Fibroblast of lung (primary cell): ENCODE measurements around the gene IMP4. TPM values are rescaled to one million over a fixed set of nuclear protein-coding genes. Genes with fewer than 3 reads are reported as not detected.

ENCODE experiments used
- DNase-seq, 2 donors: peaks; one replicate each; pipeline versions ENCODE4 v3.0.0 to v3.0.0-alpha.2; 2010; ENCODE audit warnings: low read depth in 2 of 2
- H2AFZ ChIP-seq: 2 replicates; pipeline ENCODE4 v1.5.1; 2012; ENCODE audit warnings: low read length, control low read depth, inconsistent platforms
- H3K27ac ChIP-seq: 2 replicates; pipeline ENCODE4 v1.5.1; 2011; ENCODE audit warnings: low read length, control low read depth; ENCODE audit not compliant: insufficient read depth
- H3K27me3 ChIP-seq: 2 replicates; pipeline ENCODE4 v1.5.1; 2011; ENCODE audit warnings: mild to moderate bottlenecking, low read length; ENCODE audit not compliant: control insufficient read depth, insufficient read depth
- H3K36me3 ChIP-seq: 2 replicates; pipeline ENCODE4 v1.5.1; 2011; ENCODE audit warnings: low read length; ENCODE audit not compliant: control insufficient read depth, insufficient read depth
- H3K4me1 ChIP-seq: 2 replicates; pipeline ENCODE4 v1.5.1; 2011; ENCODE audit warnings: low read length; ENCODE audit not compliant: control insufficient read depth, insufficient read depth; ENCODE audit errors: extremely low read depth
- H3K4me2 ChIP-seq: 2 replicates; pipeline ENCODE4 v1.5.1; 2011; ENCODE audit warnings: low read length, control low read depth; ENCODE audit not compliant: insufficient read depth; ENCODE audit errors: extremely low read depth
- H3K4me3 ChIP-seq, 4 experiments: fragments of 200-600 bp in 1 of 4; sonication (generic) in 1 of 4; replicated peaks in 1 of 4; 2 replicates each; pipeline ENCODE4 v1.5.1; 2011 to 2016; ENCODE audit warnings: low read length in 4 of 4, low read depth in 3 of 4, mild to moderate bottlenecking in 3 of 4, control low read depth in 2 of 4, inconsistent platforms in 1 of 4, mixed read lengths in 1 of 4; ENCODE audit not compliant: insufficient read depth in 1 of 4; ENCODE audit errors: control extremely low read depth in 1 of 4
- H3K79me2 ChIP-seq: 2 replicates; pipeline ENCODE4 v1.5.1; 2012; ENCODE audit warnings: mild to moderate bottlenecking, low read length, inconsistent platforms; ENCODE audit not compliant: control insufficient read depth, insufficient read depth
- H3K9ac ChIP-seq: 2 replicates; pipeline ENCODE4 v1.5.1; 2011; ENCODE audit warnings: mild to moderate bottlenecking, low read length, control low read depth; ENCODE audit not compliant: insufficient read depth
- H3K9me3 ChIP-seq: 2 replicates; pipeline ENCODE4 v1.5.1; 2012; ENCODE audit warnings: low read depth, low read length; ENCODE audit not compliant: control insufficient read depth, insufficient read depth
- H4K20me1 ChIP-seq: 2 replicates; pipeline ENCODE4 v1.5.1; 2011; ENCODE audit warnings: low read length; ENCODE audit not compliant: control insufficient read depth, insufficient read depth; ENCODE audit errors: extremely low read depth
- CTCF ChIP-seq, 2 donors: IDR thresholded peaks in 1 of 2; conservative IDR thresholded peaks in 1 of 2; 1 replicate in 1 of 2; 2 replicates in 1 of 2; pipeline ENCODE4 v1.5.1; 2011 to 2012; ENCODE audit warnings: low read length in 2 of 2, control low read depth in 1 of 2, inconsistent platforms in 1 of 2, low read depth in 1 of 2, mild to moderate bottlenecking in 1 of 2
- EZH2 ChIP-seq: IDR thresholded peaks from 2 replicates; pipeline ENCODE4 v1.5.1; 2012; ENCODE audit warnings: low read length, control low read depth, mild to moderate bottlenecking; ENCODE audit errors: missing control alignments
- polyA plus RNA-seq, 2 donors: library from polyadenylated mRNA; depleted of rRNA in 1 of 2; stranded (reverse) in 1 of 2; unstranded in 1 of 2; fragments of >200 nt; gene quantifications; 2 replicates each; pipeline ENCODE4 v1.2.1, GENCODE V29; 2011 to 2012; ENCODE audit warnings: missing spikeins in 1 of 2
- total RNA-seq: library from RNA; depleted of rRNA; stranded (reverse); fragments of >200 nt; gene quantifications from 2 replicates; pipeline ENCODE4 v1.2.1, GENCODE V29; 2014

Gene IMP4
- total and polyA plus RNA-seq, 2 donors (not counting 1 experiment from before 2014, with no cell fraction given): 46.3 to 58.0 TPM

- no peak overlapping the region for H3K4me2 ChIP-seq
- H3K27me3 ChIP-seq: no peaks in the 10 kb centered on the region
- no peaks in the 10 kb centered on the region for H3K36me3 ChIP-seq
- H3K9ac ChIP-seq: no peak overlapping the region
- no peak overlapping the region for H3K4me3 ChIP-seq
- TF ChIP-seq CTCF (conservative IDR thresholded peaks at IDR 0.05 in 1 of 2, IDR thresholded peaks at IDR 0.05 in 1 of 2; ENCODE audit: low read depth in 1 of 2, low read length in 2 of 2) (no peak), EZH2 (no peak)
- no peaks in the 10 kb centered on the region for H3K9me3 ChIP-seq
- H3K4me1 ChIP-seq: no peaks in the 10 kb centered on the region
- no peaks in the 10 kb centered on the region for H4K20me1 ChIP-seq
- no peak for DNase-seq
- no peak overlapping the region for H3K27ac ChIP-seq
- H3K79me2 ChIP-seq: no peaks in the 10 kb centered on the region
- H2AFZ ChIP-seq: no peak overlapping the region
These were observed 40.4 kb upstream of the IMP4 start for GRCh38 chr2:130302164-130302886.

- no peaks in the 10 kb centered on the region for H3K27me3 ChIP-seq
- no peak for DNase-seq
- H3K27ac ChIP-seq: no peak overlapping the region
- no peaks in the 10 kb centered on the region for H3K79me2 ChIP-seq
- no peak for TF ChIP-seq EZH2
- no peak for TF ChIP-seq CTCF (conservative IDR thresholded peaks at IDR 0.05 in 1 of 2, IDR thresholded peaks at IDR 0.05 in 1 of 2; ENCODE audit: low read depth in 1 of 2, low read length in 2 of 2)
- H2AFZ ChIP-seq: no peak overlapping the region
- H3K4me3 ChIP-seq: no peak overlapping the region
- no peaks in the 10 kb centered on the region for H4K20me1 ChIP-seq
- H3K36me3 ChIP-seq: no peaks in the 10 kb centered on the region
- H3K4me2 ChIP-seq: no peak overlapping the region
- H3K4me1 ChIP-seq: no peaks in the 10 kb centered on the region
- H3K9ac ChIP-seq: no peak overlapping the region
- no peaks in the 10 kb centered on the region for H3K9me3 ChIP-seq
These were observed 39.5 kb upstream of the IMP4 start for GRCh38 chr2:130303169-130303568.

GRCh38 chr2:130304726-130305125, 38.0 kb upstream of the IMP4 start:
- no peak overlapping the region for H3K9ac ChIP-seq
- H3K27ac ChIP-seq: no peak overlapping the region
- H3K4me2 ChIP-seq: no peak overlapping the region
- no peaks in the 10 kb centered on the region for H3K36me3 ChIP-seq
- H3K27me3 ChIP-seq: no peaks in the 10 kb centered on the region
- TF ChIP-seq EZH2: no peak
- TF ChIP-seq CTCF (conservative IDR thresholded peaks at IDR 0.05 in 1 of 2, IDR thresholded peaks at IDR 0.05 in 1 of 2; ENCODE audit: low read depth in 1 of 2, low read length in 2 of 2): no peak
- H3K4me1 ChIP-seq: no peaks in the 10 kb centered on the region
- no peaks in the 10 kb centered on the region for H3K79me2 ChIP-seq
- H3K4me3 ChIP-seq: no peak overlapping the region
- no peak for DNase-seq
- no peak overlapping the region for H2AFZ ChIP-seq
- no peaks in the 10 kb centered on the region for H4K20me1 ChIP-seq
- no peaks in the 10 kb centered on the region for H3K9me3 ChIP-seq
